Esophagus muscularis mucosa (tissue), 4 donors: ENCODE data around the gene MYO16. TPM values are rescaled to one million over a fixed set of nuclear protein-coding genes. Genes with fewer than 3 reads are reported as not detected.

Experiments used
- DNase-seq: peaks from one replicate; pipeline ENCODE4 v3.0.0-alpha.2; 2017; ENCODE audit errors: extremely low spot score
- H3K27ac ChIP-seq, 4 donors: fragments of 200-600 bp; sonication (generic); replicated peaks in 1 of 4; 1 replicate in 3 of 4; 2 replicates in 1 of 4; pipeline ENCODE4 v1.5.1; 2016 to 2019; ENCODE audit warnings: mild to moderate bottlenecking in 1 of 4
- H3K27me3 ChIP-seq, 4 donors: fragments of 200-600 bp; sonication (generic); one replicate each; pipeline versions ENCODE4 v1.5.1 to v1.6.0; 2016 to 2019
- H3K36me3 ChIP-seq, 4 donors: fragments of 200-600 bp; sonication (generic); one replicate each; pipeline ENCODE4 v1.5.1; 2016 to 2019
- H3K4me1 ChIP-seq, 4 donors: fragments of 200-600 bp; sonication (generic); one replicate each; pipeline ENCODE4 v1.5.1; 2016 to 2019
- H3K4me3 ChIP-seq, 4 donors: fragments of 200-600 bp; sonication (generic); 1 replicate in 2 of 4; 2 replicates in 2 of 4; pipeline ENCODE4 v1.5.1; 2016 to 2019; ENCODE audit warnings: mild to moderate bottlenecking in 4 of 4, moderate library complexity in 1 of 4
- H3K9me3 ChIP-seq, 4 donors: fragments of 200-600 bp; sonication (generic); 1 replicate in 3 of 4; 2 replicates in 1 of 4; pipeline ENCODE4 v1.5.1; 2016 to 2019
- CTCF ChIP-seq, 3 experiments: fragments of 200-600 bp in 2 of 3; fragments of 450-650 bp in 1 of 3; sonication (generic) in 2 of 3; IDR thresholded peaks; one replicate each; pipeline ENCODE4 v1.5.1; 2017 to 2019; ENCODE audit warnings: antibody characterized with exemption in 3 of 3, mild to moderate bottlenecking in 2 of 3, moderate library complexity in 1 of 3
- EP300 ChIP-seq: sonication (generic); formaldehyde crosslinking; IDR thresholded peaks from one replicate; pipeline ENCODE4 v1.6.1; 2017; ENCODE audit warnings: antibody characterized with exemption
- POLR2A ChIP-seq: fragments of 450-650 bp; IDR thresholded peaks from one replicate; pipeline ENCODE4 v1.6.1; 2017; ENCODE audit warnings: antibody characterized with exemption, moderate library complexity, mild to moderate bottlenecking, low read depth
- POLR2AphosphoS5 ChIP-seq, 2 donors: sonication (generic); formaldehyde crosslinking; IDR thresholded peaks; one replicate each; pipeline ENCODE4 v1.6.1; 2017; ENCODE audit warnings: antibody characterized with exemption in 2 of 2
- WGBS: methylation state at CpG from one replicate; pipeline ENCODE4 v1.1.5; 2018; 5-methylcytosine and 5-hydroxymethylcytosine counted together
- intact Hi-C: fragments of 100-400 bp; cut with DNase I; formaldehyde crosslinking; loops from one replicate; pipeline ENCODE4 v1.15.1; 2023
- total RNA-seq, 4 donors: library from RNA; depleted of rRNA; stranded (reverse); fragments of >200 nt; gene quantifications; one replicate each; pipeline versions ENCODE4 v1.1.0 to v1.2.1, GENCODE V29; 2016

Gene MYO16
- total RNA-seq, 4 donors from 2014 or later: 1.2 to 3.7 (median 1.8) TPM

- Histone ChIP-seq H3K9me3 (no peaks in the 10 kb centered on the region), H3K36me3 (no peaks in the 10 kb centered on the region), H3K4me3 (no peak overlapping the region), H3K27ac (no peak overlapping the region), H3K4me1 (no peaks in the 10 kb centered on the region), H3K27me3 (no peaks in the 10 kb centered on the region)
- WGBS: 93% methylated on average over 7 of the region's 7 CpGs
- TF ChIP-seq EP300: no peak
- no peak for TF ChIP-seq POLR2A
- no peak for TF ChIP-seq CTCF (IDR thresholded peaks at IDR 0.05)
- no peak for TF ChIP-seq POLR2AphosphoS5 (IDR thresholded peaks at IDR 0.05)
- no peak for DNase-seq
- intact Hi-C loops: loop anchor here (10.0 kb wide), 1 partner anchor 166 kb away; no protein-coding TSS in a partner anchor
Measured at GRCh38 chr13:108968566-108968965, 339.2 kb downstream of the MYO16 start.

GRCh38 chr13:108974686-108975085 is 345.3 kb downstream of the MYO16 start:
- no peak overlapping the region for H3K27ac ChIP-seq
- H3K4me1 ChIP-seq: no peaks in the 10 kb centered on the region
- H3K4me3 ChIP-seq: no peak overlapping the region
- DNase-seq: no peak
- TF ChIP-seq POLR2A: no peak
- TF ChIP-seq CTCF (IDR thresholded peaks at IDR 0.05): no peak
- TF ChIP-seq POLR2AphosphoS5 (IDR thresholded peaks at IDR 0.05): no peak
- no peak for TF ChIP-seq EP300
- intact Hi-C loops: no loop called here
- no peaks in the 10 kb centered on the region for H3K27me3 ChIP-seq
- H3K9me3 ChIP-seq: no peaks in the 10 kb centered on the region
- H3K36me3 ChIP-seq: no peaks in the 10 kb centered on the region

GRCh38 chr13:108980237-108980636 is 350.8 kb downstream of the MYO16 start:
- TF ChIP-seq POLR2AphosphoS5 (IDR thresholded peaks at IDR 0.05) (no peak), POLR2A (no peak), EP300 (no peak), CTCF (IDR thresholded peaks at IDR 0.05) (no peak)
- intact Hi-C loops: no loop called here
- H3K4me1 ChIP-seq: peaks cover 0 to 13% (median 11%) of the 10 kb centered on the region in 4 donors
- H3K9me3 ChIP-seq: no peaks in the 10 kb centered on the region
- no peaks in the 10 kb centered on the region for H3K27me3 ChIP-seq
- peak overlapping the region in 3 of 4 donors; percentile 5 to 25 (median 7) for H3K4me3 ChIP-seq
- H3K27ac ChIP-seq: peak overlapping the region; percentile 3 to 26 (median 21)
- WGBS: 2% methylated on average over 5 of the region's 5 CpGs
- H3K36me3 ChIP-seq: no peaks in the 10 kb centered on the region
- DNase-seq: no peak

- no peaks in the 10 kb centered on the region for H3K36me3 ChIP-seq
- H3K4me3 ChIP-seq: no peak overlapping the region
- H3K9me3 ChIP-seq: no peaks in the 10 kb centered on the region
- 76% methylated on average over 7 of the region's 7 CpGs for WGBS
- peaks cover 0 to 13% (median 11%) of the 10 kb centered on the region in 4 donors for H3K4me1 ChIP-seq
- H3K27ac ChIP-seq: no peak overlapping the region
- intact Hi-C loops: no loop called here
- H3K27me3 ChIP-seq: no peaks in the 10 kb centered on the region
- no peak for DNase-seq
- TF ChIP-seq EP300: no peak
- no peak for TF ChIP-seq CTCF (IDR thresholded peaks at IDR 0.05)
- TF ChIP-seq POLR2A: no peak
- no peak for TF ChIP-seq POLR2AphosphoS5 (IDR thresholded peaks at IDR 0.05)
Measured at GRCh38 chr13:108981407-108981806, 352.0 kb downstream of the MYO16 start.

GRCh38 chr13:108983273-108983672 is 353.9 kb downstream of the MYO16 start:
- H3K4me3 ChIP-seq: no peak overlapping the region
- no peaks in the 10 kb centered on the region for H3K9me3 ChIP-seq
- peaks cover 0 to 13% (median 11%) of the 10 kb centered on the region in 4 donors for H3K4me1 ChIP-seq
- WGBS: 87% methylated on average over 6 of the region's 6 CpGs
- no peaks in the 10 kb centered on the region for H3K36me3 ChIP-seq
- H3K27me3 ChIP-seq: no peaks in the 10 kb centered on the region
- no peak overlapping the region for H3K27ac ChIP-seq
- TF ChIP-seq POLR2AphosphoS5 (IDR thresholded peaks at IDR 0.05) (no peak), CTCF (IDR thresholded peaks at IDR 0.05) (no peak), EP300 (no peak), POLR2A (no peak)
- intact Hi-C loops: no loop called here
- DNase-seq: no peak
